K562 (cell line): Measurements from ENCODE around the gene PCBD2.

Source experiments
- MAZ ChIP-seq, 2 experiments: fragments of 450-650 bp in 1 of 2; sonication (generic) in 1 of 2; formaldehyde crosslinking; IDR thresholded peaks in 1 of 2; conservative IDR thresholded peaks in 1 of 2; 2 replicates each; pipeline versions ENCODE4 v1.4.0 to v1.5.0; 2020; ENCODE audit warnings: mild to moderate bottlenecking in 1 of 2, missing genetic modification reagents in 1 of 2
- NFYB ChIP-seq: IDR thresholded peaks from 2 replicates; pipeline ENCODE4 v1.6.1; 2011; ENCODE audit warnings: mild to moderate bottlenecking, moderate library complexity; ENCODE audit not compliant: insufficient read length; ENCODE audit errors: extremely low read depth
- POLR2AphosphoS5 ChIP-seq: IDR thresholded peaks from 2 replicates; pipeline ENCODE4 v1.6.1; 2011; ENCODE audit warnings: mild to moderate bottlenecking, low read depth, low read length, moderate library complexity; ENCODE audit not compliant: control insufficient read depth, insufficient read depth
- TCF7 ChIP-seq: sonication (generic); IDR thresholded peaks from 2 replicates; pipeline ENCODE4 v1.6.1; 2016; ENCODE audit warnings: antibody characterized with exemption, borderline replicate concordance
- TF ChIP-seq, protein P1 (sequence below), 3 experiments: IDR thresholded peaks in 2 of 3; conservative IDR thresholded peaks in 1 of 3; 2 replicates each; pipeline ENCODE4 v1.5.1; 2011 to 2012; ENCODE audit warnings: low read length in 3 of 3, mild to moderate bottlenecking in 3 of 3, control low read depth in 2 of 3, improper control_type of control experiment in 1 of 3, inconsistent platforms in 1 of 3, low read depth in 1 of 3, mixed read lengths in 1 of 3, moderate library complexity in 1 of 3; ENCODE audit not compliant: insufficient read depth in 2 of 3

DNA sequence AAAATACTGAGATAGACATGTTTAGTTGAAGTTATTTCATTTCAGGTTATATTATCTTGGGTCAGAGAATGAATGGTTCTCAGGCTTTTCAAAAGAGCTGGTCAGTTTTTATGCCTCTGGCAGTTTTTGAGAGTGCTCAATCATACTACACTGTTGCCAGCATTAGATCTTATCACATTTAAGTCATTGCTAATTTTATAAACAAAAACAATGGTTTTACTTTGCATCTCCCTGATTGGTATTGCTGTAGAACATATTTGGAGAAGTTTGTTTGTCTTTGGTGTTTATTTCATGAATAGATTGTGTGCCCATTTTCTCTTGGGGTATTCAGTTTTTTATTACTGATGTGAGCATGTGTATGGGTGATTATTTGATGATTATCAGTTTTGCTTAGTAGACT is 64.2 kb downstream of the PCBD2 start:
- TF ChIP-seq NFYB (no peak), MAZ (CRISPR knock-in tag; conservative IDR thresholded peaks at IDR 0.05 in 1 of 2, IDR thresholded peaks at IDR 0.05 in 1 of 2) (no peak), POLR2AphosphoS5 (no peak), TCF7 (no peak)
- TF ChIP-seq, protein P1, sequence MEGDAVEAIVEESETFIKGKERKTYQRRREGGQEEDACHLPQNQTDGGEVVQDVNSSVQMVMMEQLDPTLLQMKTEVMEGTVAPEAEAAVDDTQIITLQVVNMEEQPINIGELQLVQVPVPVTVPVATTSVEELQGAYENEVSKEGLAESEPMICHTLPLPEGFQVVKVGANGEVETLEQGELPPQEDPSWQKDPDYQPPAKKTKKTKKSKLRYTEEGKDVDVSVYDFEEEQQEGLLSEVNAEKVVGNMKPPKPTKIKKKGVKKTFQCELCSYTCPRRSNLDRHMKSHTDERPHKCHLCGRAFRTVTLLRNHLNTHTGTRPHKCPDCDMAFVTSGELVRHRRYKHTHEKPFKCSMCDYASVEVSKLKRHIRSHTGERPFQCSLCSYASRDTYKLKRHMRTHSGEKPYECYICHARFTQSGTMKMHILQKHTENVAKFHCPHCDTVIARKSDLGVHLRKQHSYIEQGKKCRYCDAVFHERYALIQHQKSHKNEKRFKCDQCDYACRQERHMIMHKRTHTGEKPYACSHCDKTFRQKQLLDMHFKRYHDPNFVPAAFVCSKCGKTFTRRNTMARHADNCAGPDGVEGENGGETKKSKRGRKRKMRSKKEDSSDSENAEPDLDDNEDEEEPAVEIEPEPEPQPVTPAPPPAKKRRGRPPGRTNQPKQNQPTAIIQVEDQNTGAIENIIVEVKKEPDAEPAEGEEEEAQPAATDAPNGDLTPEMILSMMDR (IDR thresholded peaks at IDR 0.05 in 2 of 3, conservative IDR thresholded peaks at IDR 0.05 in 1 of 3; ENCODE audit: insufficient read depth in 2 of 3, low read depth in 1 of 3, low read length in 3 of 3): no peak
